HG03460 (cell line): ENCODE results near the gene JOSD2.
"Not testable (repeated sequence)": the region's sequence is repeated elsewhere in the genome, so short reads cannot be mapped to it uniquely, and the experiment has no call there.

Experiments
- ATAC-seq: cut with Tn5 transposase; IDR thresholded peaks from one replicate; pipeline ENCODE4 v1.9.1; 2021; ENCODE audit not compliant: unreplicated experiment

The JOSD2 gene

GRCh38 chr19:50547385-50548190 is 36.6 kb upstream of the JOSD2 start:
- no peak for ATAC-seq

- no peak for ATAC-seq
Observed at GRCh38 chr19:50546527-50547221, 35.7 kb upstream of the JOSD2 start.

GRCh38 chr19:50542943-50543342 is 32.0 kb upstream of the JOSD2 start:
- no peak for ATAC-seq

GRCh38 chr19:50537769-50538230 is 26.8 kb upstream of the JOSD2 start:
- no peak for ATAC-seq

GRCh38 chr19:50537306-50537685 is 26.3 kb upstream of the JOSD2 start:
- no peak for ATAC-seq

- no peak for ATAC-seq
Observed at GRCh38 chr19:50536662-50537305, 25.8 kb upstream of the JOSD2 start.

GRCh38 chr19:50535672-50536187 is 24.7 kb upstream of the JOSD2 start:
- ATAC-seq = no peak

GRCh38 chr19:50534478-50534877 is 23.5 kb upstream of the JOSD2 start:
- ATAC-seq = no peak

GRCh38 chr19:50532952-50533351 is 22.0 kb upstream of the JOSD2 start:
- ATAC-seq = no peak

- no peak for ATAC-seq
Observed at GRCh38 chr19:50531171-50531612, 20.2 kb upstream of the JOSD2 start.

- ATAC-seq = not testable (repeated sequence)
Observed at GRCh38 chr19:50528052-50528451, 17.1 kb upstream of the JOSD2 start.

- ATAC-seq = no peak
Observed at GRCh38 chr19:50522881-50523280, 11.9 kb upstream of the JOSD2 start.

- no peak for ATAC-seq
Observed at GRCh38 chr19:50520822-50521465, 10.0 kb upstream of the JOSD2 start.

- no peak for ATAC-seq
Observed at GRCh38 chr19:50519006-50519575, 8.1 kb upstream of the JOSD2 start.

GRCh38 chr19:50518091-50519005 is 7.4 kb upstream of the JOSD2 start:
- no peak for ATAC-seq

- no peak for ATAC-seq
Observed at GRCh38 chr19:50517704-50518075, 6.7 kb upstream of the JOSD2 start.

GRCh38 chr19:50516964-50517703 is 6.1 kb upstream of the JOSD2 start:
- ATAC-seq = no peak

GRCh38 chr19:50516456-50516855 is 5.5 kb upstream of the JOSD2 start:
- ATAC-seq = no peak

GRCh38 chr19:50515168-50515561 is 4.2 kb upstream of the JOSD2 start:
- ATAC-seq = no peak
